Measurements from ENCODE around the gene DLG2. TPM values are rescaled to one million over a fixed set of nuclear protein-coding genes. Genes with fewer than 3 reads are reported as not detected.

Gene DLG2
- total and polyA plus RNA-seq, 2 of the 8 experiments (the other 6 are each of a cell fraction or from before 2014, with no cell fraction given), result 1.7 to 14.3 TPM

GRCh38 chr11:85423316-85423715, 203.8 kb downstream of the DLG2 start:
- Histone ChIP-seq H2BK120ac (replicated peaks; ENCODE audit: low read depth, low read length) (no peak overlapping the region), H3K4ac (replicated peaks; ENCODE audit: insufficient read length, low read depth, low read length) (no peak overlapping the region), H3K4me1 (replicated peaks in 1 of 4; ENCODE audit: control insufficient read depth in 3 of 4, insufficient read depth in 4 of 4, low read length in 3 of 4) (no peaks in the 10 kb centered on the region), H3K4me3 (ENCODE audit: extremely low read depth in 1 of 4, insufficient read depth in 2 of 4, low read depth in 3 of 4, low read length in 4 of 4) (no peak overlapping the region), H3K27ac (ENCODE audit: low read depth, low read length) (no peak overlapping the region), H3K9ac (replicated peaks in 1 of 4; ENCODE audit: extremely low read depth in 1 of 4, low read depth in 3 of 4, low read length in 3 of 4) (no peak overlapping the region), H3K79me1 (ENCODE audit: low read depth, low read length) (no peaks in the 10 kb centered on the region), H4K91ac (replicated peaks; ENCODE audit: insufficient read length, low read length) (no peak overlapping the region), H3K36me3 (ENCODE audit: control insufficient read depth in 2 of 4, insufficient read depth in 4 of 4, low read length in 3 of 4) (no peaks in the 10 kb centered on the region), H3K23ac (ENCODE audit: insufficient read length) (no peak overlapping the region), H4K5ac (ENCODE audit: insufficient read length, low read depth, low read length) (no peak overlapping the region), H3K14ac (ENCODE audit: insufficient read length) (no peak overlapping the region), H3K79me2 (ENCODE audit: control insufficient read depth in 1 of 2, insufficient read depth in 2 of 2, low read length in 2 of 2) (no peaks in the 10 kb centered on the region), H3K9me3 (ENCODE audit: insufficient read depth in 2 of 2, low read depth in 1 of 2, low read length in 1 of 2) (no peaks in the 10 kb centered on the region), H3K56ac (replicated peaks; ENCODE audit: insufficient read length, low read depth, low read length) (no peak overlapping the region), H4K8ac (ENCODE audit: extremely low read depth, insufficient read depth, low read length) (no peak overlapping the region), H2AK5ac (ENCODE audit: low read depth, low read length) (no peak overlapping the region), H2BK15ac (ENCODE audit: low read length) (no peak overlapping the region), H3K23me2 (ENCODE audit: low read depth, low read length) (no peaks in the 10 kb centered on the region), H2BK12ac (ENCODE audit: low read depth, low read length) (no peak overlapping the region), H3K4me2 (ENCODE audit: insufficient read depth in 1 of 2, low read depth in 2 of 2, low read length in 2 of 2) (no peak overlapping the region), H3K27me3 (replicated peaks in 1 of 4; ENCODE audit: control insufficient read depth in 3 of 4, extremely low read depth in 1 of 4, insufficient read depth in 3 of 4, low read length in 3 of 4) (no peaks in the 10 kb centered on the region), H4K20me1 (replicated peaks in 1 of 2; ENCODE audit: control insufficient read depth in 1 of 2, insufficient read depth in 2 of 2, low read length in 2 of 2) (no peaks in the 10 kb centered on the region), H3K18ac (ENCODE audit: extremely low read depth, low read length) (no peak overlapping the region), H2AFZ (ENCODE audit: low read length) (no peak overlapping the region), H2BK5ac (ENCODE audit: low read depth, low read length) (no peak overlapping the region), H2BK20ac (ENCODE audit: low read length) (no peak overlapping the region)
- POLR2A ChIA-PET (ENCODE audit: partially characterized antibody), result no interaction called here
- DNase-seq (ENCODE audit: low read depth in 1 of 2, low spot score in 2 of 2) (no peak), FAIRE-seq (no peak)
- CTCF ChIA-PET (ENCODE audit: partially characterized antibody), result no interaction called here
- WGBS, 2 experiments (ENCODE audit: extremely low coverage in 1 of 2, insufficient coverage in 1 of 2, insufficient read length in 1 of 2, insufficient replicate concordance in 2 of 2, low coverage in 1 of 2, low lambda C conversion rate in 2 of 2, missing lambda C conversion rate in 1 of 2), result 80% methylated on average over 1 of the region's 1 CpG; no CpG with 5 or more reads in 1 of the 2 experiments
- TF ChIP-seq JUND (IDR thresholded peaks at IDR 0.05; ENCODE audit: low read length) (no peak), EGR1 (IDR thresholded peaks at IDR 0.05; ENCODE audit: borderline replicate concordance, low read depth, low read length) (no peak), SP4 (IDR thresholded peaks at IDR 0.05; ENCODE audit: low read length) (no peak), GABPA (IDR thresholded peaks at IDR 0.05; ENCODE audit: borderline replicate concordance, insufficient read depth, low read length) (no peak), MAFK (IDR thresholded peaks at IDR 0.05; ENCODE audit: low read depth, low read length) (no peak), CBX8 (IDR thresholded peaks at IDR 0.05; ENCODE audit: borderline replicate concordance, low read depth, low read length) (no peak), YY1 (IDR thresholded peaks at IDR 0.05; ENCODE audit: low read depth, low read length) (no peak), RBBP5 (IDR thresholded peaks at IDR 0.05; ENCODE audit: borderline replicate concordance, low read depth, low read length) (no peak), CTCF (IDR thresholded peaks at IDR 0.05; ENCODE audit: control extremely low read depth in 1 of 3, insufficient read depth in 1 of 3, low read depth in 1 of 3, low read length in 3 of 3) (no peak), CTBP2 (IDR thresholded peaks at IDR 0.05; ENCODE audit: borderline replicate concordance, insufficient read depth, insufficient read length, low read length) (no peak), CEBPB (IDR thresholded peaks at IDR 0.05; ENCODE audit: low read depth, low read length) (no peak), ATF3 (IDR thresholded peaks at IDR 0.05; ENCODE audit: insufficient read depth, low read depth, low read length) (no peak)
